HL-60/S4 treated with phorbol 12-myristate 13-acetate at 8.2 ng/mL for 4 days and 3 days (cell line): ENCODE results near the gene ARHGAP35.
"Not testable (repeated sequence)": the region's sequence is repeated elsewhere in the genome, so short reads cannot be mapped to it uniquely, and the experiment has no call there.

Experiments used
- in situ Hi-C: fragments of 300-500 bp; cut with MboI; formaldehyde crosslinking; loops from 2 replicates; pipeline ENCODE4 v1.15.0; 2022; ENCODE audit warnings: low sequenced_read_pairs

Gene ARHGAP35

GRCh38 chr19:46868025-46868802 is 7.4 kb downstream of the ARHGAP35 start:
- in situ Hi-C loops = no loop called here

GRCh38 chr19:46871173-46871572 is 10.4 kb downstream of the ARHGAP35 start:
- in situ Hi-C loops = not testable (repeated sequence)

GRCh38 chr19:46872967-46873366 is 12.2 kb downstream of the ARHGAP35 start:
- in situ Hi-C loops = no loop called here

- in situ Hi-C loops = no loop called here
These were observed 14.4 kb downstream of the ARHGAP35 start for GRCh38 chr19:46875234-46875633.

- in situ Hi-C loops = no loop called here
These were observed 14.9 kb downstream of the ARHGAP35 start for GRCh38 chr19:46875657-46876056.

GRCh38 chr19:46878613-46879375 is 18.0 kb downstream of the ARHGAP35 start:
- in situ Hi-C loops = no loop called here

- in situ Hi-C loops = no loop called here
These were observed 19.6 kb downstream of the ARHGAP35 start for GRCh38 chr19:46880431-46880830.

GRCh38 chr19:46881092-46881491 is 20.3 kb downstream of the ARHGAP35 start:
- in situ Hi-C loops = no loop called here

- in situ Hi-C loops = no loop called here
These were observed 21.2 kb downstream of the ARHGAP35 start for GRCh38 chr19:46882034-46882433.

- in situ Hi-C loops = not testable (repeated sequence)
These were observed 22.0 kb downstream of the ARHGAP35 start for GRCh38 chr19:46882751-46883150.

GRCh38 chr19:46885411-46885810 is 24.6 kb downstream of the ARHGAP35 start:
- in situ Hi-C loops = no loop called here

- in situ Hi-C loops = no loop called here
These were observed 25.9 kb downstream of the ARHGAP35 start for GRCh38 chr19:46886546-46887239.

GRCh38 chr19:46887240-46887782 is 26.5 kb downstream of the ARHGAP35 start:
- in situ Hi-C loops = no loop called here

GRCh38 chr19:46890423-46891170 is 29.8 kb downstream of the ARHGAP35 start:
- in situ Hi-C loops = no loop called here

- in situ Hi-C loops = no loop called here
These were observed 31.7 kb downstream of the ARHGAP35 start for GRCh38 chr19:46892252-46893179.

GRCh38 chr19:46896076-46896794 is 35.4 kb downstream of the ARHGAP35 start:
- in situ Hi-C loops = no loop called here

- in situ Hi-C loops = no loop called here
These were observed 37.9 kb downstream of the ARHGAP35 start for GRCh38 chr19:46898731-46899130.

GRCh38 chr19:46900341-46900740 is 39.5 kb downstream of the ARHGAP35 start:
- in situ Hi-C loops = no loop called here
